ENCODE measurements around the gene UMAD1. TPM values are rescaled to one million over a fixed set of nuclear protein-coding genes. Genes with fewer than 3 reads are reported as not detected.

The UMAD1 gene
- total and polyA plus RNA-seq, 12 donors: 3.5 to 24.7 (median 17.0) TPM

GRCh38 chr7:7757576-7757975 is 117.0 kb downstream of the UMAD1 start:
- H3K36me3 ChIP-seq: no peaks in the 10 kb centered on the region
- intact Hi-C loops (cut with DNase I): loop anchor here in 1 of 10 donors (5.0 kb wide), 1 partner anchor 540 kb away; no protein-coding TSS in a partner anchor
- no peak overlapping the region for H3K27ac ChIP-seq
- WGBS, 2 donors: 89 to 92% methylated on average over 4 of the region's 4 CpGs
- H3K4me1 ChIP-seq: peaks cover 0 to 18% (median 7%) of the 10 kb centered on the region in 9 donors
- H3K9me3 ChIP-seq: no peaks in the 10 kb centered on the region
- ATAC-seq (no peak), DNase-seq (no peak)
- no peak for TF ChIP-seq CTCF (IDR thresholded peaks at IDR 0.05)
- no peaks in the 10 kb centered on the region for H3K27me3 ChIP-seq
- no peak overlapping the region for H3K4me3 ChIP-seq

GRCh38 chr7:7761340-7761973 is 120.9 kb downstream of the UMAD1 start:
- Histone ChIP-seq H3K27me3 (no peaks in the 10 kb centered on the region), H3K36me3 (no peaks in the 10 kb centered on the region), H3K4me3 (peak overlapping the region in 9 of 10 donors; percentile 23 to 61 (median 51)), H3K27ac (peak overlapping the region; percentile 21 to 86 (median 72)), H3K4me1 (peaks cover 0 to 28% (median 11%) of the 10 kb centered on the region in 9 donors), H3K9me3 (no peaks in the 10 kb centered on the region)
- DNase-seq (no peak), ATAC-seq (peak in 7 of 8 donors; percentile 37 to 74 (median 68))
- TF ChIP-seq CTCF (IDR thresholded peaks at IDR 0.05): peak; percentile 21 to 74 (median 57)
- intact Hi-C loops (cut with DNase I): loop anchor here in 9 of 10 donors (1.0 to 10.0 kb wide), 8 partner anchors 74 to 533 kb away; no protein-coding TSS in a partner anchor
- WGBS, 2 donors: 39 to 47% methylated on average over 5 of the region's 5 CpGs

GRCh38 chr7:7761974-7762779 is 121.6 kb downstream of the UMAD1 start:
- intact Hi-C loops (cut with DNase I): loop anchor here in 9 of 10 donors (1.0 to 10.0 kb wide), 8 partner anchors 75 to 533 kb away; no protein-coding TSS in a partner anchor
- Histone ChIP-seq H3K36me3 (no peaks in the 10 kb centered on the region), H3K4me1 (peaks cover 0 to 28% (median 11%) of the 10 kb centered on the region in 9 donors), H3K27me3 (no peaks in the 10 kb centered on the region), H3K4me3 (peak overlapping the region; percentile 8 to 61 (median 50)), H3K27ac (peak overlapping the region; percentile 21 to 86 (median 72)), H3K9me3 (no peaks in the 10 kb centered on the region)
- TF ChIP-seq CTCF (IDR thresholded peaks at IDR 0.05): no peak
- peak in 7 of 8 donors; percentile 27 to 88 (median 73) for ATAC-seq
- DNase-seq: no peak
- 21 to 27% methylated on average over 9 of the region's 9 CpGs for WGBS, 2 donors
